GM20000 (cell line): ENCODE results near the gene FAM98C.
A peak's percentile ranks its signal among the peaks of the same experiment; 100 is the strongest.

Experiments
- DNase-seq: peaks from one replicate; pipeline ENCODE4 v3.0.0; 2012; ENCODE audit warnings: low spot score
- TF ChIP-seq, protein P1 (sequence below): IDR thresholded peaks from 2 replicates; pipeline ENCODE4 v1.5.1; 2012; ENCODE audit warnings: mild to moderate bottlenecking, control low read depth; ENCODE audit errors: extremely low read depth, missing control alignments

The FAM98C gene

DNA sequence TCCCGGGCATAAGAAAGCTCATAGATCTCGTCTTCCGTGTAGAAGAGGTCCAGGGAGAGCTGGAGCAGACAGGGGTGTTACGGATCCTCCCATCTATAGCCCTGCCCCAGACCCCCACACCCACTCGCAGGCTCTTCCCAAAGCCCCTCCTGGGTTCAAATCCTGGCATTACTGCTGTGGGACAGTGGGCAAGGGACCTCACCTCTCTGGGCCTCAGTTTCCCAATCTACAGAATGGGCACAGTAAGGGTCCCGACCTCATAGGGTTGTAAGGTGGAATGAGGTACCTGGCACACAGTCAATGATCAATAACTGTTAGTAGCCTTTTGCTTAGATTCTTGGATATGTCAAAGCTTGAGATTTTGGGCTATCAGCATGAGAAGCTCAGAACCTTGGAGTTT is 10.5 kb downstream of the FAM98C start:
- TF ChIP-seq, protein P1, sequence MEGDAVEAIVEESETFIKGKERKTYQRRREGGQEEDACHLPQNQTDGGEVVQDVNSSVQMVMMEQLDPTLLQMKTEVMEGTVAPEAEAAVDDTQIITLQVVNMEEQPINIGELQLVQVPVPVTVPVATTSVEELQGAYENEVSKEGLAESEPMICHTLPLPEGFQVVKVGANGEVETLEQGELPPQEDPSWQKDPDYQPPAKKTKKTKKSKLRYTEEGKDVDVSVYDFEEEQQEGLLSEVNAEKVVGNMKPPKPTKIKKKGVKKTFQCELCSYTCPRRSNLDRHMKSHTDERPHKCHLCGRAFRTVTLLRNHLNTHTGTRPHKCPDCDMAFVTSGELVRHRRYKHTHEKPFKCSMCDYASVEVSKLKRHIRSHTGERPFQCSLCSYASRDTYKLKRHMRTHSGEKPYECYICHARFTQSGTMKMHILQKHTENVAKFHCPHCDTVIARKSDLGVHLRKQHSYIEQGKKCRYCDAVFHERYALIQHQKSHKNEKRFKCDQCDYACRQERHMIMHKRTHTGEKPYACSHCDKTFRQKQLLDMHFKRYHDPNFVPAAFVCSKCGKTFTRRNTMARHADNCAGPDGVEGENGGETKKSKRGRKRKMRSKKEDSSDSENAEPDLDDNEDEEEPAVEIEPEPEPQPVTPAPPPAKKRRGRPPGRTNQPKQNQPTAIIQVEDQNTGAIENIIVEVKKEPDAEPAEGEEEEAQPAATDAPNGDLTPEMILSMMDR = no peak
- DNase-seq = no peak

DNA sequence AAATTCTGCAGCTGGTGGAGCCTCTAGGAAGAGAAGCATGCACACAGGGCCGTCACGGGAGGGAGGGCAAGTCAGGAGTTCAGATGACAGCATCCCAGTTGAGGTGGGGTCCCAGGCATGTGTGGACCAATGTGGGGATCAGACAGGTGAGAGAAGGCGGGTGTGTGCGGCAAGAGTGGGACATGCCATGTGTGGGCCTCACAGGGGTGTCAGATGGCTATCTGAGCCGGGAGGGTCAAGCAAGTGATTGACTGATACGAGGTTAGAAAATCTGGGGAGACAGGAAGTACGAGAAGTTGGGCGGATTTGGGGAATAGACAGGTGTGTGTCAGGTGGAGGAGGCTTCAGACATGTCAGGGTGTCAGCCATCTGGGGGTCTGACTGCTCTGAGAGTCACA is 14.3 kb downstream of the FAM98C start:
- DNase-seq = no peak
- TF ChIP-seq, protein P1 = no peak

DNA sequence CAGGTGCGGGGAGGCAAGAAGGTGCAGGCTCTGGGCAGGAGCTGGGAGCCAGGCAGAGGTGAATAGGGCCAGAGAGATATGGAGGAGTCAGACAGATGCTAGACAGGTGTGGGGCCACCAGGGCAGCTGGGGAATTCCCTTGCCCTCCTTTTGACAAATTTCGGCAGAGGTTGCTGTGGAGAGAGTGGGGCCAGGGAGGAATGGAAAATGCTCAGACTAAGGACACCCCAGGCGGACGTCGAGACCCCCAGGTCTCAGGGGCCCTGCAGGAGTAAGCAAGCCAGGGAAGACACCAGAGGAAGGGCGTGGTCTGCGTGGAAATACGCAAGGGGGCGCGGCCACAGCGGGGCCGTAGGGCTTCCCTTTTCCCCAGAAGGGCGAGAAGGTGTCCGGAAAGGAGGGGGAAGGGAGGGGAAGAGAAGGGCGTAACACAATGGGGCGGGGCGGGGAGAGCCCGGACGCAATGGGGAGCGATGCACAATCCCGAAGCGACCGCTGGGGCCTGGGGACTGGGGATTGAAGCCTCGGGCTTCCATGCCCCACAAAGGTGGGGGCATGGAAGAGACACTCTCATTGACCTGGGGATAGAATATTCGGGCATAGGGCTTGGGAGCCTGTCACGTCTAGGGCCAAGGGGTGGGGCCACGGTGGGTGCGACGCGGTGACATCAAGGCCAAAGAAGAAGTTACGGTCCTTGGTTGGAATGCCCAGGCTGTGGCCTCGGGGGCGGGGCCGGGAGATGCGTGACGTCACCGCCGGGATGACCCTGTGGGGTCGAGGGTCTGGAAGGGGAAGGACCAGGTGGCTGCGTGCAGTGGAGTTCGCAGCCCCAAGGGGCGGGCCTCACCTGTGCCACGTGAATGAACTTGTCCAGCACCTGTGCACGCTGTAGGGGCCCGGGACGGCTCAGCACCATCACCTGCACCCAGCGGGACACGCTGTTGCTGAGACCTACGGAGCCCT is 14.9 kb downstream of the FAM98C start:
- peak; percentile 67 for DNase-seq

GRCh38 chr19:38420935-38421334 is 18.0 kb downstream of the FAM98C start:
- TF ChIP-seq, protein P1 = no peak
- DNase-seq = no peak

More for the DNA sequence above, 14.9 kb downstream of the FAM98C start:
- TF ChIP-seq, protein P1 = no peak

DNA sequence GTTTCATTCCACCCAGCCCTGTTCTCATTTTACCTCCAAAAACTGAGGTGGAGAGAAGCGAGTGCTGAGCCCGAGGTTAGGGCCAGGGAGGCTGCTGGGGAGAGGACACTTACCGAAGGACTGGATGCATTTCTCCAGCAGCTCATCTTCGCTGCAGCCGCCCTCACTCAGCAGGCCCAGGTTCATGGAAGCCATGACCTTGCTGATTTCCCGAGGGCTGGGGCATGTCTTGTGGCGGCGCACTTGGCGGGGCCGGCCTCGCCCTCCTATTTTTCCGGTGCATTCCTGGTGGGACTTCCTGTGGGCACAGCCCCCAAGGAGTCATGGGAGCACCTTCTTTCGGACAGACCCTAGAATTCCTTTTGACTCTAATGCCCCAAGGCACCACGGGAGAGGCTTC is 19.0 kb downstream of the FAM98C start:
- TF ChIP-seq, protein P1 = no peak

DNA sequence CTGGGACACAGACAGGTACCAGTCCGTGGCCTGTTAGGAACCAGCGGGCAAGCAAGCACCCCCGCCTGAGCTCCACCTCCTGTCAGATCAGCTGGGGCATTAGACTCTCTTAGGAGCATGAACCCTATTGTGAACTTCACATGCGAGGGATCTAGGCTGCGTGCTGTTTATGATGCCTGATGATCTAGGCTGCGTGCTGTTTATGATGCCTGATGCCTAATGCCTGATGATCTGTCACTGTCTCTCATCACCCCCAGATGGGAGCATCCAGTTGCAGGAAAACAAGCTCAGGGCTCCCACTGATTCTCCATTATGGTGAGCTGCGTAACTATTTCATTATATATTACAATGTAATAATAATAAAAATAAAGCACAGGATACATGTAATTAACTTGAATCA is 19.5 kb downstream of the FAM98C start:
- no peak for DNase-seq
- TF ChIP-seq, protein P1 = no peak

More for the DNA sequence above, 19.0 kb downstream of the FAM98C start:
- no peak for DNase-seq

DNA sequence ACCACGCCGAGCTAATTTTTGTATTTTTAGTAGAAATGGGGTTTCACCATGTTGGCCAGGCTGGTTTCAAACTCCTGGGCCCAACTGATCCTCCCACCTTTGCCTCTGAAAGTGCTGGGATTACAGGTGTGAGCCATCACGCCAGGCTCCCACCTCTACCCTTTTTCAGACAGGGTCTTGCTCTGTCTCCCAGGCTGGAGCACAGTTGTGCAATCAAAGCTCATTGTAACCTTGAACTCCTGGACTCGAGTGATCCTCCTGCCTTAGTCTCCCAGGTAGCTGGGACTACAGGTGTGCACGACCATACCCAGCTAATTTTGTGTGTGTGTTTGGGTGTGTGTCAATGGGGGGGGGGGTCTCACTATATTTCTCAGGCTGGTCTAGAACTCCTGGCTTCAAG is 21.4 kb downstream of the FAM98C start:
- TF ChIP-seq, protein P1 = no peak

More for the DNA sequence above, 21.4 kb downstream of the FAM98C start:
- DNase-seq = no peak
